BE2C (cell line): ENCODE results near the gene ATP8B1.

Source experiments
- DNase-seq: peaks from one replicate; pipeline ENCODE4 v3.0.0-alpha.2; 2020
- H3K27me3 ChIP-seq: fragments of 250-450 bp; sonication (Bioruptor Pico); 2 replicates; pipeline ENCODE4 v1.5.1; 2020; ENCODE audit warnings: mild to moderate bottlenecking
- H3K36me3 ChIP-seq: fragments of 250-450 bp; sonication (Bioruptor Pico); 2 replicates; pipeline ENCODE4 v1.5.1; 2020; ENCODE audit warnings: mild to moderate bottlenecking
- H3K4me1 ChIP-seq: fragments of 250-450 bp; sonication (Bioruptor Pico); 2 replicates; pipeline ENCODE4 v1.5.1; 2020
- H3K4me3 ChIP-seq: 2 replicates; pipeline ENCODE4 v1.5.1; 2011; ENCODE audit warnings: low read depth, low read length
- H3K9me3 ChIP-seq: fragments of 250-450 bp; sonication (Bioruptor Pico); 2 replicates; pipeline ENCODE4 v1.5.1; 2020
- CTCF ChIP-seq: IDR thresholded peaks from 2 replicates; pipeline ENCODE4 v1.5.1; 2012; ENCODE audit warnings: mild to moderate bottlenecking, low read depth, low read length

Gene ATP8B1

GRCh38 chr18:57798713-57799373, 4.3 kb downstream of the ATP8B1 start:
- no peak for TF ChIP-seq CTCF
- H3K4me1 ChIP-seq: no peaks in the 10 kb centered on the region

DNA sequence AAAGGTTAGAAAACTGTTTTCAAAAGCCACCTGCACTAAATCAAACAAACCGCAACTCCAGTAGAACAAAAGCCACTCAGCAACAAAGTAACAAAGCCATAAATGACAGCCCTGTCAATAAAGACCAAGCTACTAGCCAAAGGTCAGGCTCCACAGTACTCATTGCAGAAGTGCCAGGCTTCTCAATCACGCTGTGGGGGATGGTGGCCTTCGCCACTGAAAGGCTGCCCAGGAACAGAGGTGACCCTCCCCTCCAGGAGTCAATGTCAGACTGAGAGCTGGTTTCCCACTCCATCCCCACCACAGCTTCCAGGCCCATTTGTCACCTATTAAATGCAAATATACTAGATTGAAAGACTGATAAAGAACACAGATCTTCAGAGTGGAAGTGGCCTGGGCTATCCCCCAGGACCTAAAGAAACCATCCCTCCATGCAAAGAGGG, 5.9 kb downstream of the ATP8B1 start:
- no peak for DNase-seq
- no peak overlapping the region for H3K4me3 ChIP-seq
- H3K36me3 ChIP-seq: no peaks in the 10 kb centered on the region
- no peaks in the 10 kb centered on the region for H3K9me3 ChIP-seq
- peaks cover 14% of the 10 kb centered on the region for H3K27me3 ChIP-seq
- no peak for TF ChIP-seq CTCF
- no peaks in the 10 kb centered on the region for H3K4me1 ChIP-seq

More at GRCh38 chr18:57798713-57799373, 4.3 kb downstream of the ATP8B1 start:
- no peaks in the 10 kb centered on the region for H3K9me3 ChIP-seq
- H3K36me3 ChIP-seq: no peaks in the 10 kb centered on the region
- peaks cover 30% of the 10 kb centered on the region for H3K27me3 ChIP-seq
- no peak overlapping the region for H3K4me3 ChIP-seq
- no peak for DNase-seq

GRCh38 chr18:57794951-57795728, 8.0 kb downstream of the ATP8B1 start:
- Histone ChIP-seq H3K4me1 (no peaks in the 10 kb centered on the region), H3K27me3 (no peaks in the 10 kb centered on the region), H3K9me3 (no peaks in the 10 kb centered on the region), H3K4me3 (no peak overlapping the region), H3K36me3 (no peaks in the 10 kb centered on the region)
- TF ChIP-seq CTCF: no peak
- no peak for DNase-seq

DNA sequence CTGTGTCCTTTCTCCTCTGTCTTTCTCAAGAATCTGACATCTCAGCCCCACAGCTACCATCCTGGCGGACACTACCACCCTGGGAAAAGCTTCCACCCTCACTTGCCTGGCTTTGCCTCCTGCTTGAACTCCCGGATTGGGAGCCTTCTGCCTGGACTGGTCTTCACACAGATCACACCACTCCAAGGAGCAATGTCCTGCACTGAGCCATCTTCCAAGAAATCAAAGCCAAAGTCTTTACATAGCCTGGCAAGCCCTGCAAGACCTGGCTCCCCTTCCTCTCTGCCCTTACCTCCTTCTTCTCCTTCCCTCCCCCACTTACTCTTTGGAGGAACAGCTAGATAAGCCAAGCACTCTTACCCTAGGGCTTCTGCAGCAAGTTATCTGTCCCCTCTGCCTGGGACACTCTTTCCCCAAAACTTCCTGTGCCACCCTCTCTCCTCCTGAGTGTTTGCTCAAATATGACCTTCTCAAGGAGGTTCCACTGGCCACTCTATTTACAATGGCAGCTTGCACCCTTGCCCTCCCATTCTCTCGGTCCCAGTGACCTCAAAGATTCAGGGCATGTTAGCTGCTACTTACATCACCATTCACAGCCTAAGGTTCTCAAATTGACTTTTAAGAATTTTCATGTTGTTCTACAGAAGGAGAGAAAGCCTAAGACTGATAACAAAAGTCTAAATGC, 9.7 kb downstream of the ATP8B1 start:
- H3K36me3 ChIP-seq: no peaks in the 10 kb centered on the region
- TF ChIP-seq CTCF: no peak
- H3K27me3 ChIP-seq: no peaks in the 10 kb centered on the region
- no peak overlapping the region for H3K4me3 ChIP-seq
- DNase-seq: no peak
- H3K4me1 ChIP-seq: no peaks in the 10 kb centered on the region
- H3K9me3 ChIP-seq: no peaks in the 10 kb centered on the region

GRCh38 chr18:57792631-57793301, 10.3 kb downstream of the ATP8B1 start:
- H3K4me1 ChIP-seq: no peaks in the 10 kb centered on the region

More at GRCh38 chr18:57792631-57793301, 10.3 kb downstream of the ATP8B1 start:
- Histone ChIP-seq H3K27me3 (no peaks in the 10 kb centered on the region), H3K36me3 (no peaks in the 10 kb centered on the region), H3K4me3 (no peak overlapping the region), H3K9me3 (no peaks in the 10 kb centered on the region)
- no peak for TF ChIP-seq CTCF
- no peak for DNase-seq
